Fibroblast of skin of right quadriceps (primary cell): ENCODE measurements around the gene GSX1.
"Not testable (repeated sequence)": the region's sequence is repeated elsewhere in the genome, so short reads cannot be mapped to it uniquely, and the experiment has no call there.

ENCODE experiments used
- DNase-seq: peaks from one replicate; pipeline ENCODE4 v3.0.0-alpha.2; 2013

Gene GSX1

GRCh38 chr13:27792393-27793218 is at the start of gene GSX1:
GSX1 (plus strand) TSS chr13:27792483; CDS start chr13:27792691, 208 bp downstream.
- DNase-seq, result peak; percentile 59

DNA sequence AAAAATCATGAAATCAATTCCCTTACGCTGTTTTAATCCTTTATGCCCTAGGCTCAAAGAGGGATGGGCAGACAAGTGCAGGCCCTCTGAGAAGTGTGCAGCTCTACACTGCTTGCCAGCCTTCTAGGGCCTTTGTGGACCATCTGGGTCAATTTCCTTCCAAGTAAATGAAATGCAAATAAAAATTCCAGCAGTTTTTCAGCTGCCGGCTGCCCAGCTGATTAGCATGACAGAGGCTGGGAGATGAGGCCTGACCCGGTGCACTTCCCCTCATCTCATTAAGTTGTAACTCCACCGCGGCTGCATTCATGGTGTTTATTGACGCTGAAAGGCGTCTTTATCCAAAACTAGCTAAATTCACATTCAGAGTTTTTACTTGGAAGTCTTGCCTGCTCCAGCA is 47.5 kb upstream of the GSX1 start:
- DNase-seq, result no peak

GRCh38 chr13:27745301-27745700 is 47.0 kb upstream of the GSX1 start:
- no peak for DNase-seq

DNA sequence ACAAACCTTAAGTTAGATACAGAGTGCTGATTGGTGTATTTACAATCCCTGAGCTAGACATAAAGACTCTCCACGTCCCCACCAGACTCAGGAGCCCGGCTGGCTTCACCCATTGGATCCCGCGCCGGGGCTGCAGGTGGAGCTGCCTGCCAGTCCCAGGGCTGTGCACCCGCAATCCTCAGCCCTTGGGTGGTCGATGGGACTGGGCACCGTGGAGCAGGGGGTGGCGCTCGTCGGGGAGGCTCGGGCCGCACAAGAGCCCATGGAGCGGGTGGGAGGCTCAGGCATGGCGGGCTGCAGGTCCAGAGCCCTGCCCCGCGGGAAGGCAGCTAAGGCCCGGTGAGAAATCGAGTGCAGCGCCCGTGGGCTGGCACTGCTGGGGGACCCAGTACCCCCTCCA is 44.1 kb upstream of the GSX1 start:
- not testable (repeated sequence) for DNase-seq

DNA sequence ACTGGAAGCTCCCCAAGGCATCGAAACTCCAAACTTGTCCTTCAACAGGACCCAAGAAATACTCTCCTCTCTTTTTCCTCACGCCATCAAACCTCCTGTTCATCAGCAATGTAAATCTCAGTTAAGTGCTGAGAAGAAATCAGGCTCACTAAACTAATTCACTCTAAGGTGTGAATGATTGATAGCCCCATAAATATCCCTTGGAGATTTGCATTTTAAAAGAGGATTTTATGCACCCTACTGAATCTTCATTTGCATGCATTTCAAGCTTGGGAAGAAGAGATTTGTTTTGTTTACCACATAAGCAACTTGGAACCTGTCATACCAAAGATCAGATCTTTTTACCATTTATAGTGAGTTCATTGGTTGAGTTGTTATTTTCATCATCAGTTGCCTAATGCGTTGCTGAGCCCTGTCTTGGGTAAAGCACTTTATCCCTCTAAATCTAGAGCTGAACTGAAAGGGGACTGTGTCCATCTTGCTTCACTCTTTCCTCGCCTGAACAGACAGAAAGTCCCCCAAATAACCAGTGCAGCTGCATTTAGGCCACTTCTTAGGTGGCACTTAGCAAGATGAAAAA is 40.2 kb upstream of the GSX1 start:
- DNase-seq, result no peak

DNA sequence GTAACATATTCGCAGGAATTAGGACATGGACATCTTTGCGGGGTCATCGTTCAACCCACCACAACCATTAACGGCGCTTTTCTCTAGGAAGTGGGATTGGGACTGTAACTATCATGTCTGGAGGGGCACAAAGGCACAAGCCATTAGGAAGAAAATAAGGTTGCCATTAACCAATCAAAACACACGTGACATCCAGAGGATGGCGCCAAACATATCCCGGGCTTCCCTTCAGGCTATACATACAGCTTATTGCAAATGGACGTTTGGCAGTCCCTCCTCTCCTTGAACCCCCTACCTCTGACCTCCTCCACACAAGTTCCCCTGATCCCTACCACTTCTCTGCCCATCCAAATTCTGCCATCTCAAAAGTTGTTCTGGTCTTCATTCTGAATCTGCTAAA is 26.6 kb upstream of the GSX1 start:
- DNase-seq, result no peak

DNA sequence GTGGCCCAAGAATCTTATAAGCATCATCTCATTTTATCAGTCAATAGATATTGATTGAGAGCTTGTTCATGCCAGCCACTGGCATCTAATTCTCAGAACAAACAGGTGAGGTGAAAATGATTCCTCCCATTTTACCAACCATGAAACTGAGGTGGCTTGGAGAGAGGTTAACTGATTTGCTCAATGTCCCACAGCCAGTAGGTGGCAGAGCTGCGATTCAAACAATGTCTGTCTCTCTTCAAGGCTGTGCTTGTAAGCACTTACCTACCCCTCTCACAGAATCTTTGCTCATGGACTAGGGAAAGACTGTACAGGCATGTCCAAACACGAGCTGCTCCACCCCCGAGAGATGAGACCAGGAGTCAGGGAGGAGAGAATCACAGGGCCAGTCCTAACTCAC is 21.5 kb upstream of the GSX1 start:
- no peak for DNase-seq

GRCh38 chr13:27772651-27773425 is 19.4 kb upstream of the GSX1 start:
- no peak for DNase-seq

DNA sequence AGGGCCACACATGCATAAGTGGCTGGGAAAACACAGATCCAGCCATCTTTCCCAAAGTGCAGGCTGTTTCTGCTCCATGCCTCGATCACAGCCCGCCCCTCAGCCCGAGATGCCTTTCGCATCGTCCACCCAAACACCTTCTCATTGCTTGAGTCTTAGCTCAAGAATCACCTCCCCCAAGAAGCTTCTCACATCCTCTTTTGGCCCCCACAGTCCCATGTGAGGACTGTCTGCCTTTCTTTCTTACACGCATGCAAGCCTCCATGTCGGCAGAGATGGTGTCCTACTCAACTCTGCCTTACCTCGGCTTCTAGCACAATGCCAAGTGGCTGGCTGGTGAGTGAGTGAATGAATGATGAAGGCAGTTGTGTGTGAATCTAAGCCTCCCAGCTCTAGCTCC is 18.1 kb upstream of the GSX1 start:
- DNase-seq, result no peak

DNA sequence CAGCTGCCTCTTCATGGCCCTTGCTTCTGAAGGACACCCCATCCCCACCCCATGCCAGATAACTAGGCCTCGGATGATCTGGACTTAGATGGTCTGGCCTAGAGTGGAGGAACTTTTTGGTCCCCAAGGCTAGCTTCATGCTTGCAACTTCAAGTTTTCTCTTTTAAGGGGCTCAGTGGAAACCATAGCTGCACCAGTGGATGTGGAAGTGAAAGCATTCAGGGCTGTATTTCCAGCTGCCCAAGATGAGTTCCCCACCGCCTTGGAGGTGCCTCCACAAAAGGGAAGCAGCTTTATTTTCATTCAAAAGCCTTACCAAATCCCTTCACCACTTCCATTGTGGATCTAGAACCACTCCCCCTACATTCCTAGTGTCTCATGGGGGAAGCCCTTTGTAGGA is 17.6 kb upstream of the GSX1 start:
- DNase-seq, result no peak

- DNase-seq, result no peak
Measured at GRCh38 chr13:27775943-27776342, 16.3 kb upstream of the GSX1 start.

GRCh38 chr13:27782151-27782550 is 10.1 kb upstream of the GSX1 start:
- no peak for DNase-seq

DNA sequence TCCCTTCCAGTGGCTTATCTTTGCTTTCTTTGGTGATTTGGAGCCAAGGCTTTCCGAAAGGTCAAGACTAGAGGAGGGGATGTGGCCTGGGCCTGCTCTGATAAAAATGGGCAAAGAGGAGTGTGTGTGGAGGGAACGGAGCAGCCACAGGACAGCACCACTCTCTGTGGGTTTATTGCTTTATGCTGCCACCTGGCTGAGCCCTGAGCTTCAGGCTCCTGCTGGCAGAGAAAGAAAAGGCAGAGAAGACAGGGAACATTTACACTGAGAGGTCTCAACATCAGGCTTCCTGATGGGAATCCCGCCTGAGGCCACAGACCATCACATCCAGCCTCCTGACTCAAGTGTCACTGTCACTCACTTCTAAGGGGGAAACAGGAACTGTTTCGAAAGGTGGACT is 9.2 kb upstream of the GSX1 start:
- DNase-seq, result no peak

DNA sequence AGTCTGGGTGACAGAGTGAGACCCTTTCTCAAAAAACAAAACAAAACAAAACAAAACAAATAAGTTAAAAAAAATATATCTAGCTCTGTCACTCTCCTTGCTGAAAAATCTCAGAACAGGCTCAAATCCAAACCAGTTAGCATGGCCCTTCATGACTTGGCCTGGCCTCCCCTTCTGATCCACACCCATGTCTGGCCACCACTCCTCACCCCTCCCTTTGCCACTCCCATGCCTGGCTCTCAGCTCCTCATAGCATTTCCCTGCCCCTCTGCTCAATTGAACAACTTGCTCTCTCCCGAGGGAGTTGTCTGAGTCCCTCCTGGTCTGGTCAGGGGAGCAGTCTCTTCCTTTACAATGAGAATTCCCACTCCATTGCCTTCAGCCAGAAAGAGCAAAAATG is 4.0 kb upstream of the GSX1 start:
- DNase-seq, result no peak

- DNase-seq, result no peak
Measured at GRCh38 chr13:27789153-27789494, 3.2 kb upstream of the GSX1 start.

GRCh38 chr13:27789495-27790303 is 2.6 kb upstream of the GSX1 start:
- no peak for DNase-seq

DNA sequence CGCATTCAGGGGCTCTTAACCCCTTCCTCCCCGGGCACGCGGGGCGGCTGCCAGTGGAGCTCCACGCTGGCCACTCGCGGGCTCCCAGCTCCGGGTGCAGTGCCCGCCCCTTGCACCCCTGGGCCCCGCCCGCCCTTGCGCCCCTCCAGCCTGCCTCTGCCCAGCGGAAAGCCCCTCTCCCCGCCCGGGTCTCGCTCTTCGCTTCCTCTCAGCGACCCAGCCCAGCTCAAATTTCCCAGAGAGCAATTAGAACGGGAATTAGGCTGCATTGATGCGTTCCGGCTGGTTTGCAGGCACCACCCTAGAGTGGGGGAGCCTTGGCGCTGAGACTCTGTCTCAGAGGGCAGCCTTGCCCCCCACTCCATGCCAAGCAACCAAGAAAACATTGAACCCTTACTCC is 1.8 kb upstream of the GSX1 start:
- no peak for DNase-seq

DNA sequence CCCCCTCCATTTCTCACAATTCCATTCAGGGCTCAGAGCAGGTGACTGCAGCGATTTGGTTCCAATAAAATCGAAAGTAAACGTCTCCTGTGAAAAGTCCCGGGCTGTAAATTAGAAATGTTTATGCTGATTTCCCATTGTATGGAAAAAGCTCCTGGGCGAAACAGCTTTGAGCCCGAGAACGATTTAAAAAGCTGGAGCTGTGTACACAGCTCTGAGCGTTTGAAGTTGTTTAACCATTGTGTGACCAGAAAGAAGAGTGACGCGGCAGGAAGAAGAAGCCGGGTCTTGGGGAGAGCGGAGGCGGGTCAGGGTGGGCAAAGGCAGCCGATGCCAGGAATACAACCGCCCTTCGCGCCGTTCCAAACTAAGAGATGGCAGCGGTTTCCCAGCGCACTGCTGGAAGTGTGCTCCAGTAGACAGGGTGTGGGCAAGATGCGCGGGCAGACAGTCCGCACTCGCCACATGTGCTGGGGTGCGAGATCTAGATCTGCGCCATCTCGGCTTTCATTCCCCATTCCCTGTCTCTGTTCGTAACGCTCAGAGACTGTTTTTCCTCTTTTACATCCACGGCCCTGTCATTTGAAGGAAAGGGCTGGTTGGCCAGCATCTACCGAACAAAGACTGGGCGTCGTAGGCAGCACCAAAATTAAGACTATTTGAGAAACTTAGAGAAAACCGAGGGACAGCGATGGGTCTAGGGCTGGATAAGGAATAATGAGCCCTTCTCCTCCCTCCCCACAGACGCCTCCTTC is 960 bp upstream of the GSX1 start:
- DNase-seq, result no peak

DNA sequence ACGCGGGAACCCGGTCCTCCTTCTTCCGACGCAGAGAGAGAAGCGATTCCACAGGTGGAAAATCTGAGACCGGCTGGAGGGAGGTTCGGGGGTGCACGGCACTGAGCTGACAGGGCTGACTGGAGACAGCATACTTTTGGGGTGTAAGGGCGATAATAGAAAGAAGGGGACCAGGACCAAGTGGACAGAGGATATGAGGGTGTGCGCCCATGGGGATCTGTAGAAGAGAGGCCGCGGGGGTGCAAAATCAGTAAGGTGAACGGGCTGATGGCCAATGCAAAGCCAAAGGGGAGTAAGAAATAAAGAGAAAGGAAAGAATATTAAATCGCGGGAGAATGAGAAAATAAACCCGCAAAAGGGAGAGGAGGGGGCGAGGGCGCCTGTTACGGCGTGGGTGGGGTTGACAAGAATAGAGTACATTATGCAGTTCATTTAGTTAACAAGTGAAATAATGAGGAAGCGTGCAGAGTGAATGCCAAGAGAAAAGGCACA is 336 bp upstream of the GSX1 start:
- no peak for DNase-seq

- DNase-seq, result no peak
Measured at GRCh38 chr13:27793507-27794367, 1.5 kb downstream of the GSX1 start.

- DNase-seq, result no peak
Measured at GRCh38 chr13:27794368-27794691, 2.0 kb downstream of the GSX1 start.
